CD4-positive, alpha-beta T cell treated with Interferon alpha-2 for 1 hour (primary cell): ENCODE measurements around the gene PADI1.

Source experiments
- DNase-seq, 2 donors: peaks; one replicate each; pipeline ENCODE4 v3.0.0-alpha.2; 2020 to 2022

PADI1 gene

GRCh38 chr1:17244821-17245740 is 40.2 kb downstream of the PADI1 start:
- DNase-seq: no peak

DNA sequence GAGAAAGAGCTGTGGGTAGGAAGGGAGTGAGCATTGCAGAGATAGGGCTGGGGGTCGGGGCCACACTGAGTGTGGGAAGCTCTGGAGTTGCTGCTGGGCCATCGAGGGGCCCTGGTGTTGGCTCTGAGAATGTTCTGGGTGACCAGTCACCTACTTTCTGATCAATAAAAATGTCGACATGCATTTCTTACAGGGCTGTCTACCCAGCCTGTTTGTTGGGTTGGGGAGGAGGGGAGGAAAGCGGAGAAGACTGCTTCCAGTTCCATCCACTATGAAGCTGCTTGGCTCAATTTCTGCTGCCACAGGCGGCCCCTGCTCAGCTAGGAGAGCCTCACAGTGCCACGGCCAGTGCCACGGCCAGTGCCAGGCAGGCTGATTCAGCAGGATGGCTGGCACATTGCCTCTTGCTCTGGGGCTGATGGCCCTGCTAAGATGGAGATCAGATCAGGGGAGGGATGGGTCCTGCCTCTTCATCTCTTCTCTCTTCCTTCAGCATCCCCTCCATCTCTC is 40.9 kb downstream of the PADI1 start:
- DNase-seq: no peak

DNA sequence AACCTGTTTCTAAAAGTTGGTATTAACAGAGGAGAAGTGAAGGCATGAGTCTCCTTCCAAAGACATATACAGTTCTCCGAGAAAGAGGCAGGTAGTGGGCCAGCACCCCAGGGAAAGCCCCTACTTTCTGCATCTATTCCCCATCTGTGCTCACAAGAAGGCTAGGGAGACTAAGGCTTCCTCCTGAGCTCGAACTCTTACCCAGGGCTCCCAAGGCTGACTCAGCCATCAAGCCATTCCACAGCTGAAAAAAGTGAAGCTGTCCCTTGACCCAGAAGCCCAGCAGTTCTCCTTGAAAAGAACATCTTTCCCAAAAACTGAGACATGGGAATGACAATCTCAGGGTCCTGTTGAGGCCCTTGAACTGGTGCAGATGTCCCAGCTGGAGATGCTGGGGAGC is 42.0 kb downstream of the PADI1 start:
- DNase-seq: no peak

GRCh38 chr1:17248781-17249180 is 43.9 kb downstream of the PADI1 start, which contains the start of gene PADI3:
Gene PADI3, plus strand, starts transcription at chr1:17249098. Its CDS starts 40 bp downstream, at chr1:17249138.
- DNase-seq: no peak

DNA sequence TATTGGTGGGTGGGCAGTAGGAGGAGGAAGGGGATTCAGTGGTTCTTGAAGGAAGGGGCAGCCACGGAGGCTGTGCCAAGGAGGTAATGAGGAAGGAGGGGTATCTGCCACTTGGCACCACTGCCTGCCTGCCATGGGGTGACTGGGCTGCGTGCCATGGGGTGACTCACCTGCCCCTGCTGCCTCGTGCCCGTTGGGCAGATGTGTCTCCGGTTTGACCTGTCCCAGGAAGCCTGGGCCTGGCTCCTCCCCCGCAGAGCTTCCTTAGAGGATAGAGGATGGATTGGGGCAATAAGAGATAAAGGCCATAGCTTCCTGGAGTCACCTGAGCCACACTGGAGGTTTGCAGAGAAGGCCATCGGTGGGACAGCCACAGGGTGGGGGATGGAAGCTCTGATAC is 45.7 kb downstream of the PADI1 start:
- DNase-seq: peak in 1 of 2 donors; percentile 31

- no peak for DNase-seq
Measured at GRCh38 chr1:17251246-17251645, 46.3 kb downstream of the PADI1 start.

DNA sequence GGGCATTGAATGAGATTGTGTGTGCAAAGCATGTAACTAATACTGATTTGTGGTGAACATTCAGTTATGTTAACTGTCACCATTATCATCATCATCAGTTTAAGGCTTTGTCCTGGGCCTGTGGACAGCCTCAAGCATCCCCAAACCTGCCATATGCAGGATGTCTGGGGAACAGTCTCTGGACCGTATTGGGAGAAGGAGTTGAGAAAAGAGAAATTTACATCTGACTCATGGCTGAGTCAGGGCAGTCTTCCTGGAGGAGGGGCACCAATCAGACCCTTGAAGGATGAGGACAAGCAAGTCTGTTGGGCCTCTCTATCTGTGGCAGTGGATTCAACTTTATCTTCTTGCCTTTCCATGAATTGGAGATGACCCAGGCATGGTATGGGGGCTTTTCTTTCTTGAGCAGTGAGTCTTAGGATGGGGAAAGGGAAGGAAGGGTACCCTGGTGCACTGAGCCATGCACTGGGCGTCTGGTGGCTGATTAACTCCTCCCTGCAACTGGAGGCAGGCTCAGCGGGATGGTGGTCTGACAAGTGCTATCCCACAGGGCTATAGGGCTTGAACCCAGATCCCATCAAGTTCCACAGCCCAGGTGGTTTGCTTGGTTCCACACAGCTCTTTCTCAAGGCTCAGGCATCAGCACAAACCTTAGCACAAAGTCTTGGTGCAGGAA is 46.9 kb downstream of the PADI1 start:
- no peak for DNase-seq

DNA sequence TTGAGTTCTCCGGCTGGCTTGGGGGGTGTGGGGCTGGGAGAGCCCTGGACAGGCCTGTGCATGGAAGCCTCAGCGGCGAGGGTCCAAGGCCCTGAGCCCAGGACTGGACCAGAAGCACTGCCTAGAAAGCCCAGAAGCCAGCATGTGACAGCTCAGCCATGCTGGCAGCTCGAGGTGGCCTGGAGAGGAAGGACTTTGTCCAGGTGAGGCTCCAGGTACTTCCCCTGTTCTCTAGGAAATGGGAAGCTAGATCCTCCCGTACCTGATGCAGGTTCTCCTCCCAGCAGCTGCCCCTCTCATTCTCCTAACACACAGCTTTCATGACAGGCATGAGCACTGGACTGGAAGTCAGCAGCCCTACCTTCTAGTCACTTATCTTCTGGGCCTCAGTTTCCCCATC is 50.4 kb downstream of the PADI1 start:
- no peak for DNase-seq

GRCh38 chr1:17258116-17258757 is 53.3 kb downstream of the PADI1 start:
- no peak for DNase-seq

DNA sequence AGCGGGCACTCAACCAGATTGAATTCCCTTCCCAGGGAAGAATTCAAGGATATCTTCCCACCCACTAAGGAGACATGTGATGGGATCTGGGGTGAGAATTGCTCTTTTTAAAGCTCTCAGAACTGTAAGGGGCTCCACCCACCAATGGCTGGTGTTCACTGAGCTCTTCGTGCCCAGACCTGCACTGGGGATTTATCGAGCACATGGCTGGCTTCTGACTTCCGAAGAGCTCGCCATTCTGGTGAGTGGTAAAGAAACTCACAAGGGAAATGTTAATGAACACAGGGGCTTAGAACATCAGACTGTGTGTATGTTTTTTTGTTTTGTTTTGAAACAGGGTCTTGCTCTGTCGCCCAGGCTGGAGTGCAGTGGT is 53.8 kb downstream of the PADI1 start:
- no peak for DNase-seq

- no peak for DNase-seq
Measured at GRCh38 chr1:17259233-17259873, 54.4 kb downstream of the PADI1 start.

GRCh38 chr1:17260264-17260663 is 55.3 kb downstream of the PADI1 start:
- no peak for DNase-seq

GRCh38 chr1:17260738-17261137 is 55.8 kb downstream of the PADI1 start:
- DNase-seq: no peak

DNA sequence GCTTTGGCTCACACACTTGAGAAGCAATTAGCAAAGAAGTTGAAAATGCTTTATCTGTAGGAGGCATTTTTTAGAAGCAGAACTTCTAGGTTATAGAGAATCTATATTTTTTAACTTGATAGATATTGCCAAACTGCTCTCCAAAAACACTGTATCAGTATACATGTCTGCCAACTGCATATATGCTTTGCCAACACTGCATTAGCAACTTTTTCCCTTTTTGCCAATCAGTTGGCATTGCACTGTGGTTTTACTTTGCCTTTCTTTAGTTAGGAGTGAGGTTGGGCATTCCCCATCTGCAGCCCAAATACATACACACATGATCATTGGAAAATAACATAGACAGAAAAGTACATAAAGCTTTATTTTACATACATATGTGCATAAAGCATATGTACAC is 59.0 kb downstream of the PADI1 start:
- no peak for DNase-seq

- no peak for DNase-seq
Measured at GRCh38 chr1:17264470-17264869, 59.5 kb downstream of the PADI1 start.

DNA sequence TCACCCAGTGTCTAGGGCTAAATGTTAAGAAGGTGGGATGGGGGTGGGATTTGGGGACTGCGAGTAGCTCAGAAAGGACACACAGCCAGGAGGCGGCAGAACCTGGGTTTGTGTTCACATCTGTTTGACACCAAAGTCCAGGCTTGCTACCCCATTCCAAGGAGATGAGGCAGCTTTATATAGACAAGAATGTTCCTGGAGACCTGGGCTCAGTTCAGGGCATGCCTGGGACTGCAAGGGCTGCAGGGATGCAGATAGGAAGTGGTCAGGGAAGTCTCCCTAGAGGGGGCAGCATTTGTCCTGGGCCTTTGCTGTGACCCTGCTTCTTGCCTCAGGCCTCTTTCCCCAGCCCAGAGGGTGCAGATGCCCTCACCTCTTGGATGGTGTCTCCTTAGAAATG is 60.2 kb downstream of the PADI1 start:
- no peak for DNase-seq

GRCh38 chr1:17265950-17266349 is 61.0 kb downstream of the PADI1 start:
- DNase-seq: no peak

- no peak for DNase-seq
Measured at GRCh38 chr1:17270891-17271765, 66.2 kb downstream of the PADI1 start.

GRCh38 chr1:17272066-17272465 is 67.1 kb downstream of the PADI1 start:
- DNase-seq: no peak

- no peak for DNase-seq
Measured at GRCh38 chr1:17272646-17273045, 67.7 kb downstream of the PADI1 start.

- no peak for DNase-seq
Measured at GRCh38 chr1:17273096-17273495, 68.2 kb downstream of the PADI1 start.
